Measurements from ENCODE around the gene GJB2.

The GJB2 gene

GRCh38 chr13:20140487-20140886 is 52.3 kb downstream of the GJB2 start:
- DNase-seq: no peak

DNA sequence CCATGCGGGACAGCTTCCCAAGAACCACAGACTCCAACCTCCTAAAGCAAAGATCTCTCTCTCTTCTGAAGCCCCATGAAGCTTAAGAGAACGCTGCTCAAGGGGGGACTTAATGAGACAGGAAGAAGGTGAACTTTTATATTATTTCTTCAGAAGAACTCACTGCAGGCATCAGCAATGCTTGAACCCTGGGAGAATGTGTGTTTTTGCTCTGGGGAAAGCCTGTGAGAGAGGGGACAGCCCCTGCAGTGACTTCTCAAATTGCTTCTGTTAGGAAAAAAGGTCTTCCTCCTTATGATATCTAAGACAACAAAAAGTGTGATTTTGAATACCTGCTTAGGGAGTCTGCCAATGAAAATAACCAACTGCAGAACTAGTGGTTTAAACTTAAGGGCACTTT is 54.9 kb downstream of the GJB2 start:
- no peak for DNase-seq

All from CD4-positive, alpha-beta T cell treated with Interleukin-4 for 4 hours (primary cell).